Stimulated activated CD8-positive, alpha-beta memory T cell treated with anti-CD3 and anti-CD28 coated beads, Interleukin-15, amount 100 ng/mL, for 48 hours (primary cell): ENCODE measurements around the gene MUSK.
A peak's percentile ranks its signal among the peaks of the same experiment; 100 is the strongest.

Experiments used
- DNase-seq, 2 donors: peaks; one replicate each; pipeline ENCODE4 v3.0.0-alpha.2; 2020; ENCODE audit warnings: low read depth in 2 of 2

Gene MUSK

DNA sequence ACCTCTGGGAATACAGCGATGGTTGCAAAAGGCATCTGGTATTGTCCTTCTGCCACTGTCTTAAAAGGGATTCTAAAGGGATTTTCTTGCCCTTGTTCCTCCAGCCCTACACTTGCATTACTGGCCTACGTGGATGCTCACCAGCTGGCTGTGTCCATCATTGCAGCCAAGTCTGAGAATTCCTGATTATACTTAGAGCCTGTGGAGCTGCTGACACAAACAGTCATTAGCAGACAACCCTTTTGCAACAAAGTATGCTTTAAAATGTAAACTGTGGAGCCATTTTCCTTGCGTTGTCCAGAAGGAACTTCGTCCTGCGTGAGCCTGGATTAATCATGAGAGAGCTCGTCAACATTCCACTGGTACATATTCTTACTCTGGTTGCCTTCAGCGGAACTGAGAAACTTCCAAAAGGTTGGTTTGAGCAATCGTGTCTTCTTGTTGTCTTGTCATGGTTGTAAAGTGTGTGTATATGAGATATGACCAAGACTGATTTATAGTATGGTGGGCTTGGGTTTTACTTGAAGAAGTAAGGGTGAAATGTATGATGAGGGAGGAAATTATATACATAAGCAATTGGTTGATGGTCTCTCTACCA is at the start of gene MUSK:
TSS of gene MUSK (plus strand) at position 222 of the 598 bp plus-strand sequence. CDS start at position 336, 114 bp downstream.
- DNase-seq: no peak

GRCh38 chr9:110619831-110620230 is 48.8 kb upstream of the MUSK start:
- no peak for DNase-seq

- DNase-seq: no peak
Measured at GRCh38 chr9:110620726-110621125, 47.9 kb upstream of the MUSK start.

DNA sequence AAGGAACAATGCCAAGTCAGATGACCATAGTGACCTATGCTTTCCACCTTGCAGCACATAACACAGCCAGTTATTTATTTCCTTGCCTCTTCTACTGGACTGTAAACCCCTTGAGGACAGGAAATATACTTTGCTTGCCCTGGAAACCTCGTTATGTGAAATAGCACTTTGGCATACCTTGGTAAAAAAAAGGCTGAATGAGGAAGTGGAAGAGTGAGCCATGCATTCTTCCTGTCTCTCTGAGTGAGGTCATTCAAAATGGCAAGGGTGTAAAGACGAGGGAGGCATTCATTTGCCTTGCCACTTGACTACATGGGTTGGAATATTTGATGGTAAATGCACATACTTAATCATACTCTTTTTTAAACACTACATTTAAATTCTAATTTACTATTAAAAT is 46.2 kb upstream of the MUSK start:
- no peak for DNase-seq

GRCh38 chr9:110623462-110624025 is 45.0 kb upstream of the MUSK start:
- no peak for DNase-seq

- peak; percentile 20 to 32 for DNase-seq
Measured at GRCh38 chr9:110626101-110626829, 42.3 kb upstream of the MUSK start.

GRCh38 chr9:110635589-110635988 is 33.0 kb upstream of the MUSK start:
- no peak for DNase-seq

DNA sequence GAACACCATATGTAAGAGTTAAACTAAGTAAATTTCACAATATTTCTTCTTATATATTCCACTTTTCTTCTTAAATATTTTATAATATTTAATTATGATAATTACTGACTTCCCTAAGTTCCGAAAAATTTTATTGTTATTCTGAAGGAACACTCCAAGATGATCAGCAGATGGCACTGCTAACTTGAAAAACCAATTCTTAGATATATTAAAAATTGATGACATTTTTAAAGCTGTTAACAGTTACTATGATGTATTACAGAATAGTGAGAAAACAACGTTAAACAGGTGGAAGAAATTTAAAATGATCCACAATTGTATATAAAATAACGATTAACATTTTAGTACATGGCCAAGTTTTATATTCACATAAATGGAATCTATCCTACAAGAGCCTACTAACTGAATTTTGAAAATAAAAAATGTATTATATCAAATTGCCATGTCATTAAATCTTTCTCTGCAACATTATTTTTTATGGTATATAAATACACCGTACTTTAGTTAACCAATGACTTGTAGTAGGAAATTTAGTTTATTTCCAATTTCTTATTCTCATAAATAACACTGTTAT is 30.1 kb upstream of the MUSK start:
- no peak for DNase-seq

GRCh38 chr9:110640736-110641135 is 27.9 kb upstream of the MUSK start:
- no peak for DNase-seq

DNA sequence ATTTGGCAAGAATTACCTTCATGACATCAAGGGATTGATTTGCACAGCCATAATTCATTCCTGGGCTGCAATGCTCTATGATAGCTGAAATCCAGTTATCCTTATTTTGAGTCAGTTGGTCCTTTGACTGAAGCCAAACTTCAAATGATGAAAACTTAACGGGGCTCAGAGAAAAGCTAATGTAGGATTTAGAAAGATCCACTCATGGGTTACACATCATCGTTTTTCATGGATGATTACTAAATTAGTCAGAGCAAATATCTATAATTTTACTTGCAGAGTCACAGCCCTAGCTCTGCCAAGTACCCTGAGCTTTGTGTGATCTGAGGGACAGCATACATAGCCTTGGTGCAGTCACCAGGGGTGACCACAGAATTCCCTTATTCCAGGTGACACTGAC is 27.3 kb upstream of the MUSK start:
- DNase-seq: no peak

GRCh38 chr9:110648696-110649095 is 19.9 kb upstream of the MUSK start:
- no peak for DNase-seq

DNA sequence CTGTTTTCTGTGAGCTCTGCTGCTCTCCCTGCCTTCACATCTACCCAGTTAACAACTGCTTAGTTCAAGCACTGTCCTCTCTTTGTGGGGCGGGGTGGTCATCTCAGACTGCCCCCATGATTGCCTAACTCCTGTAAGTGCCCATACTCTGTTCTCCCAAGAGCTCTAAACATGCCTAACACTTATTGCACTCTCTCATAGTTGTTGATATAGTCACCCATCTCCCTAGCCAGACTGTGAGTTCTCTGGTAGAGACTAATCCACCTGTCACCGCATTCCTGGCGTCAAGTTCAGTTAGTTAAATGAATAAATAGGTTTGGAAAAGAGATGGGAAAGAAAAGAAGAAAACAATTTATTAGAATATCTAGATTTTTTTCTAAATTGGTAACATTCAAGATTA is 18.3 kb upstream of the MUSK start:
- DNase-seq: no peak

DNA sequence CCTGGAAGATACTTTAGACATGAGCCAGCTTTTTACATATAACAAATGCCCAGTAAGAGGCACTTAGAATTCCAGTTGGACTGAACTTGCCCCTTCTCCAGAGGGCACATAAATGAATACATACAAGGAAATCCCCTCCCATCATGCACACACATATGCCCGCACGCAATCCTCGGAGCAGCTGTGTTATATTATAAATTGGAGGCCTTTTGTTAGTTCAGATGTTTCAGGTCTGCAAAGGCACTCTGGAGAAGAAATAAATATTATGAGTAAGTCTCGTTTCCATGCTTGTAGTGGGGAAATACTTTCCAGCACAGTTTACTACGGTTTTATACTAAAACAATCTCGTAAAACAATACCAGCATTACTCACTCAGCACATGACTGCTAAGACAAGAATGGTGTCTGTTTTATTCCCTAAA is 17.6 kb upstream of the MUSK start:
- no peak for DNase-seq

DNA sequence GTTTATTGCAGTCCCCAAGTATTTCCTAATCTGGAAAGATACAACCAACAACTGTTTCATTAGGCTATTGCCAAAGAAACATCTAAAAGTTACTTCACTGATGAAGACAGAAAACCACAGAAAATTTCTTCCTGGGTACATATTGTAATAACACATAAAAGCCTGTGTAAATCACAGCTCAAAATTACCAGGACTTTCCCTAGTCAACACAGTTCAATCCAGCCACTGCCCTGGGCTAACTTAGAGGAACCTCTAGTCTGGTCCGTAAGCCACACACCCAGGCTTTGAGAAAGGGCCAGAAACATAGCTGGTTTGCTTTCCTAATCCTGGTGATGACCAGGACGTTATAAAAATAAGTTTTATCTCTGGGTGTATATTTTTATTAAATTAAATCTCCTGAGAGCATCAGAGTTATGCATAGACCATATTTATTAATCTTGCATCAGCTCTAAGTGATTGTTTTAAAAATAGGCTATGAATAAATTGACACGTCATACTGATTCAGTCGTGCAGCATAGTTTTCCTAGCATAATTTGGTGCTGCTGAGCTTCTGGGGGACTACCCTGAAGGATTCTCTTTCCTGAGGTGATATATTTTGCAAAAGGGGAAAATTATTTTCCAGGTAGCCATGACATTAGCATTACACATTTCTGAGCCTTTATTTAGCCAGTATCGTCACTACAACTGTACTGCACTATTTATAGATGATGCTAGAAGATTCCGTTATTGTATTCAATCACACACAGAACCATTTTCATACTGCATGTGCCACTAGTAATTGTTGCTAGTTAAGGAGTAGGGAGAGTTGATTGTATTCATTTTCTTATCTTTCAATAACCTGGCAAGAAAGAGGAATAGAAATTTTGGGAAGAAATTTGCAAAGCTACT is 12.6 kb upstream of the MUSK start:
- no peak for DNase-seq

- no peak for DNase-seq
Measured at GRCh38 chr9:110659891-110660541, 8.6 kb upstream of the MUSK start.

GRCh38 chr9:110669433-110669832 is 842 bp downstream of the MUSK start:
- DNase-seq: no peak

- DNase-seq: no peak
Measured at GRCh38 chr9:110671849-110672248, 3.3 kb downstream of the MUSK start.

- DNase-seq: no peak
Measured at GRCh38 chr9:110672873-110673510, 4.4 kb downstream of the MUSK start.

GRCh38 chr9:110687497-110687896 is 18.9 kb downstream of the MUSK start:
- DNase-seq: no peak

DNA sequence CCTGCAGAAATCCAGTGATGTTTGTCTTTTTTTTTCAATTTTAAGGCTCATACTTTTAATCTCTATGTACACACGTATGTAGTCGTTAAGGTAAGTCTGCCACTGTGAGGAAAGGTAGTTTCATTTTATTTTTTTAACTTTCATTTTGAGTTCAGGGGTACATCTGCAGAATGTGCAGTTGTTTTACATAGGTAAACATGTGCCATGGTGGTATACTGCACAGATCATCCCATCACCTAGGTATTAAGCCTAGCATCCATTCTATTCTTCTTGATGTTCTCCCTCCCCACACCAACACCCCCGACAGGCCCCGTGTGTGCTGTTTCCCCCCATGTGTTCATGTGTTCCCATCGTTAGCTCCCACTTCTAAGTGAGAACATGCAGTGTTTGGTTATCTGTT is 19.7 kb downstream of the MUSK start:
- no peak for DNase-seq

- no peak for DNase-seq
Measured at GRCh38 chr9:110691002-110691549, 22.5 kb downstream of the MUSK start.
